A673 (cell line): Measurements from ENCODE around the gene HS1BP3.

ENCODE experiments used
- EZH2 ChIP-seq: fragments of 200-600 bp; sonication (generic); IDR thresholded peaks from 2 replicates; pipeline ENCODE4 v1.6.1; 2017; ENCODE audit warnings: borderline replicate concordance, low read depth, mild to moderate bottlenecking, mixed read lengths, antibody characterized with exemption, low read length; ENCODE audit not compliant: poor library complexity, severe bottlenecking
- TF ChIP-seq, protein P1 (sequence below): fragments of 300-800, 200-600 bp; sonication (generic); conservative IDR thresholded peaks from 2 replicates; pipeline ENCODE4 v1.5.1; 2017; ENCODE audit warnings: low read depth, mild to moderate bottlenecking, antibody characterized with exemption, low read length, moderate library complexity, mixed read lengths

DNA sequence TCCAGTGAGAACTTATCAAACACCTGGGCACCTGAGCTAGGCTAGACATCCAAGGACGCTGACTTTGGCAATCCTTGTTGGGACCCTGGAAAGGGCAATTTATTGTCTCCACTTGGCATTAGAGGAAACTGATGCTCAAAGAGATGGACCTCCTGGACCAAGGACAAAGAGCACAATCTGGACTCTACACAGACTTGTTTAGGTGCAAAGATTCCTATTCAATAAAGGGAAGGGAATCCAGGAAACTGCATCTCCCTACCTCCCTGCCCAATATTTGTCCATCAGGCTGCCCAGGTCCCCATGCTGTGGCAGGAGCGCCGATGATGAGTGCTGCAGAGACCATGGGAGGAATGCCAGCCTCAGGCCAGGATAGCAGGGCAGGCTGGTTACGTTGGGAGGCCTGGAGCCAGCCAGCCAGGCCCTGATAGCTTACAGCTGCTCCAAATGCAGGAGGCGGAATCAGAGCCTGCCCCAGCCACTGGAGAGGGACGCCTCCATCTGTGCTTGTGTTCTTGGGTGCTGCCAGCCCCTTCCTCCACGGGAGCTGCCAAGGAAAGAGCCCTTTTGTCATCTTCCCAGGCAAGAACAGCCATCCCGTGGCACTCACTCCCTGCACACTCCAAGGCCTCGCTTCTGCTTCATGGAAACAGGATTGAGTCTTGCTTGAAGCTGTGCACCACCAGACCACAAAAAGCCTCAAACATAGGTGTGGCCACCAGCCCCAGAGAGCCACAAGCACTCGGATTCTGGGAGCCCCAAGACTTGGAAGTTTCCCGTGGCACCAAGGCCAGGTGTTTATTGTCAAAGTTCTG is 60.0 kb downstream of the HS1BP3 start:
- TF ChIP-seq, protein P1, sequence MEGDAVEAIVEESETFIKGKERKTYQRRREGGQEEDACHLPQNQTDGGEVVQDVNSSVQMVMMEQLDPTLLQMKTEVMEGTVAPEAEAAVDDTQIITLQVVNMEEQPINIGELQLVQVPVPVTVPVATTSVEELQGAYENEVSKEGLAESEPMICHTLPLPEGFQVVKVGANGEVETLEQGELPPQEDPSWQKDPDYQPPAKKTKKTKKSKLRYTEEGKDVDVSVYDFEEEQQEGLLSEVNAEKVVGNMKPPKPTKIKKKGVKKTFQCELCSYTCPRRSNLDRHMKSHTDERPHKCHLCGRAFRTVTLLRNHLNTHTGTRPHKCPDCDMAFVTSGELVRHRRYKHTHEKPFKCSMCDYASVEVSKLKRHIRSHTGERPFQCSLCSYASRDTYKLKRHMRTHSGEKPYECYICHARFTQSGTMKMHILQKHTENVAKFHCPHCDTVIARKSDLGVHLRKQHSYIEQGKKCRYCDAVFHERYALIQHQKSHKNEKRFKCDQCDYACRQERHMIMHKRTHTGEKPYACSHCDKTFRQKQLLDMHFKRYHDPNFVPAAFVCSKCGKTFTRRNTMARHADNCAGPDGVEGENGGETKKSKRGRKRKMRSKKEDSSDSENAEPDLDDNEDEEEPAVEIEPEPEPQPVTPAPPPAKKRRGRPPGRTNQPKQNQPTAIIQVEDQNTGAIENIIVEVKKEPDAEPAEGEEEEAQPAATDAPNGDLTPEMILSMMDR = no peak
- no peak for TF ChIP-seq EZH2
